ENCODE data around the gene PFKFB2. TPM values are rescaled to one million over a fixed set of nuclear protein-coding genes. Genes with fewer than 3 reads are reported as not detected.

Gene PFKFB2
- total RNA-seq, 6 donors from 2014 or later: 25.3 to 95.5 (median 58.0) TPM

DNA sequence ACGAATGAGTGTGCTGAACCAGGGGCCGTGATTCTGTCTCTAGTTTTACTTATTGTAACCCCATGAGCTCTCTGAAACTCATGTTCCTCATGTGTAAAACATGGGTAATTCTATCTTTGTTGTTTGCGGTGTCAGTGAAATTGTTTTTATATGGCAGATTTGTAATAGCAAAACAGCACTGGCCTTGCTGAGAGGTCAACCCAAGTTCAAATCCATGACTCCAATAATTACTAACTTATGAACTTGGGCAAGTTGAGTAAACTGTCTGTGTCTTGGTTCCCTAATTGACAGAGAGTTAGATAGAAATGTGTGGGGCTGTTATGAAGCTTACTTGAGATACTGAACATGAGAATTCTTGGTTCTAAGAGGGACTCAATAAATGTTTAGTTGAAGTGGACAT is 38.3 kb upstream of the PFKFB2 start:
- no peak for TF ChIP-seq POLR2AphosphoS5 (IDR thresholded peaks at IDR 0.05)

DNA sequence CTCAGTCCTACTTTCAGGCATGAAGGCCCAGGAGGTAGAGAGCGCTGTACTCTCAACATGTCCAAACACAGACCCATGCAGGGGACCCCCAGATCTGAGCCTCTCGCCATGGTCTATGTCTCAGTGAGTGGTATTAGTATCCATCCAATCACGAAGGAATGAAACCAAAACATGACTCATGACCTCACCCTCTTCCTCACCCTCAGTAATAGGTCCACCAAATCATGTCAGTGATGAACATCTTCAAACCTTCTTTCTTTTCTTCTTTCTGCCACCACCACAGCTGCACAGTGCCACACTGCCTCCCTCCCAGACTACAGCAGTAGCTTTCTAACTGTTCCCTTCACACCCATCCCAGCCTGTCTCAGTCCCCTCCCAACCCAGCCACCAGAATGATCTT is 37.3 kb upstream of the PFKFB2 start:
- Histone ChIP-seq H3K27me3 (no peaks in the 10 kb centered on the region), H3K27ac (peak overlapping the region in 1 of 4 donors; percentile 50), H3K4me1 (peaks cover 3 to 23% (median 6%) of the 10 kb centered on the region in 4 donors), H3K36me3 (no peaks in the 10 kb centered on the region), H3K4me3 (no peak overlapping the region), H3K9me3 (no peaks in the 10 kb centered on the region)
- no peak for DNase-seq
- ATAC-seq (ENCODE audit: low FRiP score in 2 of 2): no peak
- TF ChIP-seq POLR2A (IDR thresholded peaks at IDR 0.05): peak in 1 of 4 donors; percentile 15
- TF ChIP-seq POLR2AphosphoS5 (IDR thresholded peaks at IDR 0.05): no peak
- 87 to 89% methylated on average over 3 of the region's 3 CpGs for WGBS, 2 donors

More for the DNA sequence above, 38.3 kb upstream of the PFKFB2 start:
- Histone ChIP-seq H3K36me3 (no peaks in the 10 kb centered on the region), H3K4me1 (peaks cover 0 to 21% (median 1%) of the 10 kb centered on the region in 4 donors), H3K27ac (no peak overlapping the region), H3K27me3 (no peaks in the 10 kb centered on the region), H3K4me3 (no peak overlapping the region), H3K9me3 (no peaks in the 10 kb centered on the region)
- no peak for DNase-seq
- ATAC-seq (ENCODE audit: low FRiP score in 2 of 2): no peak
- 82 to 83% methylated on average over 3 of the region's 3 CpGs for WGBS, 2 donors

DNA sequence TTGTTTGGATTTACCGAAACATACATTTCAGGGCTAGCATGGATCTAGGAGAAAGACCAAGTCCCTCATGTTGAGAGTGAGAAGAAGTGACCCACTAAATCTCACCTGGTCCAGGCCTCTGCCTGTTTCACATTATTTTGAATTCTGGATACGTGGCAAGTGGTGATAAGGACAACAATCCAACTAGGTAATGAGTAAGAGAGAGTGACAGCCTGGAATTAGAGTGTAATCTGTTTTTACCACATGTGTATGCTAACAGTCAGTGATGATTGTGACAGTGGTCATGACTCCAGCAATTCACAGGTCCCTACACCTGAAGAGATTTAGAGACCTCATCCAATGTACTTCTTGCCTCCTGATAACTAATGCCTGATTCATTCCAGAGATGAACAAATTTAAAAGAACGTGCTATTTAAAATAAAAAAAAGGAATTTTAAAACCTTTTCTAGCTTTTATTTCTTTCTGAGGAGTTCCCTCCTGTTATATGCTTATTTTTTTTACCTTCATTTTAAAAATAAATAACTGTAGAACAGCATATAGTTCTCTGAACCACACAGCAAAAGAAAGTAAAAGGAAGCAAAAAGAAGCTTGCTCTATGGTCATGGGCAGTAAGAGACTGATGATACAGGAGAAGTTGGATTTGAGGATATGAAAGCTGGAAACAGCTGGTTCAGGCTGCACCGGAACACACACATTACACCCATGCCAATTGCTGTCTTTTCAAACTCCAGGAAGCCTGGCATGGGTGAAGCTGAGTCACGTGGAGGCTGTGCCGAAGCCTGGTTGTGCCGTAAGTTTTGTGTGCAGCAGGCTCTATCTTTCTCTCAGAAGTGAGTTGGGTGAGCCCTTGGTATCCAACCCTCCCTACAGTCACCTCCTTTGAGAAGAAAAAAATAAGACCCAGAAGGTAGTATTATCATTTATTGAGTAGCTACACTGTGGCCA is 35.2 kb upstream of the PFKFB2 start:
- H3K9me3 ChIP-seq: no peaks in the 10 kb centered on the region
- H3K27ac ChIP-seq: peak overlapping the region in 3 of 4 donors; percentile 43 to 90 (median 55)
- H3K4me1 ChIP-seq: peaks cover 0 to 35% (median 20%) of the 10 kb centered on the region in 4 donors
- DNase-seq (peak in 1 of 2 donors; percentile 76), ATAC-seq (ENCODE audit: low FRiP score in 2 of 2) (peak in 1 of 2 donors; percentile 76)
- WGBS, 2 donors: 56 to 67% methylated on average over 7 of the region's 7 CpGs
- TF ChIP-seq EP300 (IDR thresholded peaks at IDR 0.05): no peak
- TF ChIP-seq POLR2A (IDR thresholded peaks at IDR 0.05): peak in 1 of 4 donors; percentile 29
- peak in 1 of 2 donors; percentile 40 for TF ChIP-seq POLR2AphosphoS5 (IDR thresholded peaks at IDR 0.05)
- TF ChIP-seq, protein P1, sequence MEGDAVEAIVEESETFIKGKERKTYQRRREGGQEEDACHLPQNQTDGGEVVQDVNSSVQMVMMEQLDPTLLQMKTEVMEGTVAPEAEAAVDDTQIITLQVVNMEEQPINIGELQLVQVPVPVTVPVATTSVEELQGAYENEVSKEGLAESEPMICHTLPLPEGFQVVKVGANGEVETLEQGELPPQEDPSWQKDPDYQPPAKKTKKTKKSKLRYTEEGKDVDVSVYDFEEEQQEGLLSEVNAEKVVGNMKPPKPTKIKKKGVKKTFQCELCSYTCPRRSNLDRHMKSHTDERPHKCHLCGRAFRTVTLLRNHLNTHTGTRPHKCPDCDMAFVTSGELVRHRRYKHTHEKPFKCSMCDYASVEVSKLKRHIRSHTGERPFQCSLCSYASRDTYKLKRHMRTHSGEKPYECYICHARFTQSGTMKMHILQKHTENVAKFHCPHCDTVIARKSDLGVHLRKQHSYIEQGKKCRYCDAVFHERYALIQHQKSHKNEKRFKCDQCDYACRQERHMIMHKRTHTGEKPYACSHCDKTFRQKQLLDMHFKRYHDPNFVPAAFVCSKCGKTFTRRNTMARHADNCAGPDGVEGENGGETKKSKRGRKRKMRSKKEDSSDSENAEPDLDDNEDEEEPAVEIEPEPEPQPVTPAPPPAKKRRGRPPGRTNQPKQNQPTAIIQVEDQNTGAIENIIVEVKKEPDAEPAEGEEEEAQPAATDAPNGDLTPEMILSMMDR (IDR thresholded peaks at IDR 0.05): no peak
- H3K4me3 ChIP-seq: no peak overlapping the region
- peaks cover 0 to 5% (median 1%) of the 10 kb centered on the region in 4 donors for H3K36me3 ChIP-seq
- no peaks in the 10 kb centered on the region for H3K27me3 ChIP-seq

DNA sequence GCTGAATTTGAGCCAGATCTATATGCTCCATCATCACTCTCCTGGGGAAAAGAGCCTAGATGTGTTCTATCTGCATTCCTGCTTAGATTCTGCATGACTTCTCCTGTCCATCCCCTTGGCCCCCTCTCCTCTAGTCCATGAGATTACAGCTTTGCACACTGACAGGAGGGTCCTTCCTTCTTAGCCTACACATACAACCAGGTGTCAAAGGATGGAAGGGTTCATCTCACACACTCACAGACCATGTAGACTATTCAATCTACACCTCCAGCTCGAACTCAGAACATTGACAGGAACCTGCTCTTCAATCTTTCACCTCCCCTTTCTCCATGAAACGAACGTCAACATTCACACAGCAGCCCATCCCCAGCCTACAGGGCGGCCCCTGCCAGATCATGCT is 34.4 kb upstream of the PFKFB2 start:
- Histone ChIP-seq H3K4me3 (no peak overlapping the region), H3K27ac (peak overlapping the region in 3 of 4 donors; percentile 43 to 90 (median 82)), H3K36me3 (peaks cover 0 to 9% (median 3%) of the 10 kb centered on the region in 4 donors), H3K4me1 (peaks cover 0 to 42% (median 24%) of the 10 kb centered on the region in 4 donors), H3K9me3 (no peaks in the 10 kb centered on the region), H3K27me3 (no peaks in the 10 kb centered on the region)
- DNase-seq (no peak), ATAC-seq (ENCODE audit: low FRiP score in 2 of 2) (no peak)
- WGBS, 2 donors: 72 to 81% methylated on average over 4 of the region's 4 CpGs
- TF ChIP-seq EP300 (IDR thresholded peaks at IDR 0.05) (no peak), POLR2AphosphoS5 (IDR thresholded peaks at IDR 0.05) (no peak), POLR2A (IDR thresholded peaks at IDR 0.05) (no peak)
- TF ChIP-seq, protein P1 (IDR thresholded peaks at IDR 0.05): no peak

DNA sequence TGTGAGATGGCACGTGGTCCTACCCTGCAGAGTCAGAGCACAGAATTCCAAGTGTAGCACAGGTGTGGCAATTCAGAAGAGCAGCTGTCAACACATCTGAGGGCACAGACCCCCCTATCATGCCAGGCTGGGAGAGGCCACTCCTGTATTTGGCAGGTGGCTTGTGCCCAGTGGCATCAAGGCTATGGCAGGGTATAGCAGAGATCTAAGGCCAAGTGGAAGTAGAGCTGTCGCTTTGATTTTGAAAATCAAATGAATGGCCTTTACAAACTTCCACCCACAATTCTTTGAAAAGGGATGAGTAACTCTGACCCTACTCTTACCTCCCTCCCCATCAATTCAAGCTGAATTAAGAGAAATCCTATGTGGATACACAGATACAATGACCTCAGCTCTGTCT is 33.9 kb upstream of the PFKFB2 start:
- TF ChIP-seq POLR2A (IDR thresholded peaks at IDR 0.05) (peak in 1 of 4 donors; percentile 64), POLR2AphosphoS5 (IDR thresholded peaks at IDR 0.05) (no peak)
- Histone ChIP-seq H3K9me3 (no peaks in the 10 kb centered on the region), H3K36me3 (peaks cover 0 to 9% (median 3%) of the 10 kb centered on the region in 4 donors), H3K4me1 (peaks cover 0 to 47% (median 28%) of the 10 kb centered on the region in 4 donors), H3K27ac (peak overlapping the region in 3 of 4 donors; percentile 43 to 90 (median 82)), H3K27me3 (no peaks in the 10 kb centered on the region), H3K4me3 (no peak overlapping the region)
- ATAC-seq (ENCODE audit: low FRiP score in 2 of 2): peak in 1 of 2 donors; percentile 1
- 58 to 67% methylated on average over 1 to 2 of the region's 2 CpGs for WGBS, 2 donors
- no peak for DNase-seq

DNA sequence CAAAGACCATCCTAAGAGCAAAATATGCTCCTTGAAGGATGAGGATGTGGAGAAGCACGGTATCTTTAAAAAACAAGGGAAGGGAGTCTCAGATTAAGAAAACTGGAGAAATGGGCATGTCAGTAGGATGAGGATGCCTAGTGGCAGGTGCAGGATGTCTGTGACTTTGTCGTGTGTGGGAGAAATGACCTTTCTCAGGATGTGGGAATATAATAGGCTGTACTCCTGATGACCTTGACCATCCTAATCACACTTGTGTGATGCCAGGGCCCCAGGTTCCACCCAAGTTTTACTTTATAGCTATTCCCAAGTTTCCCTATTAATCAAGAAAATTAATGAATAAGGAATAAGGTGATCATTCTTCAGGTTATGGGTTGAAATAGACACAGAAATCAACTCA is 33.4 kb upstream of the PFKFB2 start:
- TF ChIP-seq EP300 (IDR thresholded peaks at IDR 0.05): no peak
- no peak for TF ChIP-seq POLR2A (IDR thresholded peaks at IDR 0.05)
- TF ChIP-seq POLR2AphosphoS5 (IDR thresholded peaks at IDR 0.05): no peak
- TF ChIP-seq, protein P1 (IDR thresholded peaks at IDR 0.05): no peak
- DNase-seq (no peak), ATAC-seq (ENCODE audit: low FRiP score in 2 of 2) (no peak)
- Histone ChIP-seq H3K27ac (peak overlapping the region in 3 of 4 donors; percentile 43 to 90 (median 82)), H3K4me3 (no peak overlapping the region), H3K4me1 (peaks cover 4 to 52% (median 32%) of the 10 kb centered on the region in 4 donors), H3K9me3 (no peaks in the 10 kb centered on the region), H3K36me3 (peaks cover 0 to 9% (median 3%) of the 10 kb centered on the region in 4 donors), H3K27me3 (no peaks in the 10 kb centered on the region)
- 56 to 57% methylated on average over 2 of the region's 2 CpGs for WGBS, 2 donors

All from upper lobe of left lung (tissue), 6 donors.